Esophagus muscularis mucosa (tissue), 4 donors: ENCODE results near the gene PCCB. TPM values are rescaled to one million over a fixed set of nuclear protein-coding genes. Genes with fewer than 3 reads are reported as not detected.

Experiments used
- DNase-seq: peaks from one replicate; pipeline ENCODE4 v3.0.0-alpha.2; 2017; ENCODE audit errors: extremely low spot score
- H3K27ac ChIP-seq, 4 donors: fragments of 200-600 bp; sonication (generic); replicated peaks in 1 of 4; 1 replicate in 3 of 4; 2 replicates in 1 of 4; pipeline ENCODE4 v1.5.1; 2016 to 2019; ENCODE audit warnings: mild to moderate bottlenecking in 1 of 4
- H3K27me3 ChIP-seq, 4 donors: fragments of 200-600 bp; sonication (generic); one replicate each; pipeline versions ENCODE4 v1.5.1 to v1.6.0; 2016 to 2019
- H3K36me3 ChIP-seq, 4 donors: fragments of 200-600 bp; sonication (generic); one replicate each; pipeline ENCODE4 v1.5.1; 2016 to 2019
- H3K4me1 ChIP-seq, 4 donors: fragments of 200-600 bp; sonication (generic); one replicate each; pipeline ENCODE4 v1.5.1; 2016 to 2019
- H3K4me3 ChIP-seq, 4 donors: fragments of 200-600 bp; sonication (generic); 1 replicate in 2 of 4; 2 replicates in 2 of 4; pipeline ENCODE4 v1.5.1; 2016 to 2019; ENCODE audit warnings: mild to moderate bottlenecking in 4 of 4, moderate library complexity in 1 of 4
- H3K9me3 ChIP-seq, 4 donors: fragments of 200-600 bp; sonication (generic); 1 replicate in 3 of 4; 2 replicates in 1 of 4; pipeline ENCODE4 v1.5.1; 2016 to 2019
- CTCF ChIP-seq, 3 experiments: fragments of 200-600 bp in 2 of 3; fragments of 450-650 bp in 1 of 3; sonication (generic) in 2 of 3; IDR thresholded peaks; one replicate each; pipeline ENCODE4 v1.5.1; 2017 to 2019; ENCODE audit warnings: antibody characterized with exemption in 3 of 3, mild to moderate bottlenecking in 2 of 3, moderate library complexity in 1 of 3
- EP300 ChIP-seq: sonication (generic); formaldehyde crosslinking; IDR thresholded peaks from one replicate; pipeline ENCODE4 v1.6.1; 2017; ENCODE audit warnings: antibody characterized with exemption
- POLR2A ChIP-seq: fragments of 450-650 bp; IDR thresholded peaks from one replicate; pipeline ENCODE4 v1.6.1; 2017; ENCODE audit warnings: antibody characterized with exemption, moderate library complexity, mild to moderate bottlenecking, low read depth
- POLR2AphosphoS5 ChIP-seq, 2 donors: sonication (generic); formaldehyde crosslinking; IDR thresholded peaks; one replicate each; pipeline ENCODE4 v1.6.1; 2017; ENCODE audit warnings: antibody characterized with exemption in 2 of 2
- WGBS: methylation state at CpG from one replicate; pipeline ENCODE4 v1.1.5; 2018; 5-methylcytosine and 5-hydroxymethylcytosine counted together
- intact Hi-C: fragments of 100-400 bp; cut with DNase I; formaldehyde crosslinking; loops from one replicate; pipeline ENCODE4 v1.15.1; 2023
- total RNA-seq, 4 donors: library from RNA; depleted of rRNA; stranded (reverse); fragments of >200 nt; gene quantifications; one replicate each; pipeline versions ENCODE4 v1.1.0 to v1.2.1, GENCODE V29; 2016

The PCCB gene
- total RNA-seq, 4 donors from 2014 or later = 25.8 to 35.6 (median 31.4) TPM

GRCh38 chr3:136283627-136284026, 33.5 kb downstream of the PCCB start:
- no peak overlapping the region for H3K4me3 ChIP-seq
- DNase-seq = no peak
- 90% methylated on average over 6 of the region's 6 CpGs for WGBS
- intact Hi-C loops = no loop called here
- TF ChIP-seq POLR2AphosphoS5 (IDR thresholded peaks at IDR 0.05) (no peak), POLR2A (no peak), EP300 (no peak), CTCF (IDR thresholded peaks at IDR 0.05) (no peak)
- peaks cover 0 to 19% (median 7%) of the 10 kb centered on the region in 4 donors for H3K4me1 ChIP-seq
- H3K36me3 ChIP-seq = peaks cover 9 to 67% (median 35%) of the 10 kb centered on the region in 4 donors
- peaks cover 0 to 31% (median 24%) of the 10 kb centered on the region in 4 donors for H3K9me3 ChIP-seq
- H3K27me3 ChIP-seq = no peaks in the 10 kb centered on the region
- no peak overlapping the region for H3K27ac ChIP-seq

GRCh38 chr3:136291302-136291701, 41.2 kb downstream of the PCCB start:
- DNase-seq = no peak
- Histone ChIP-seq H3K4me3 (no peak overlapping the region), H3K4me1 (no peaks in the 10 kb centered on the region), H3K9me3 (no peaks in the 10 kb centered on the region), H3K27me3 (no peaks in the 10 kb centered on the region), H3K27ac (no peak overlapping the region), H3K36me3 (peaks cover 0 to 53% (median 25%) of the 10 kb centered on the region in 4 donors)
- intact Hi-C loops = no loop called here
- TF ChIP-seq CTCF (IDR thresholded peaks at IDR 0.05) (no peak), EP300 (no peak), POLR2A (no peak), POLR2AphosphoS5 (IDR thresholded peaks at IDR 0.05) (no peak)
- 95% methylated on average over 5 of the region's 5 CpGs for WGBS

- Histone ChIP-seq H3K4me3 (no peak overlapping the region), H3K36me3 (peaks cover 0 to 55% (median 27%) of the 10 kb centered on the region in 4 donors), H3K27ac (no peak overlapping the region), H3K4me1 (no peaks in the 10 kb centered on the region), H3K9me3 (no peaks in the 10 kb centered on the region), H3K27me3 (no peaks in the 10 kb centered on the region)
- no peak for TF ChIP-seq POLR2AphosphoS5 (IDR thresholded peaks at IDR 0.05)
- no peak for TF ChIP-seq EP300
- TF ChIP-seq CTCF (IDR thresholded peaks at IDR 0.05) = no peak
- TF ChIP-seq POLR2A = no peak
- intact Hi-C loops = no loop called here
- DNase-seq = no peak
- 100% methylated on average over 1 of the region's 1 CpG for WGBS
These were observed 42.4 kb downstream of the PCCB start for GRCh38 chr3:136292500-136292899.

GRCh38 chr3:136293279-136293678, 43.1 kb downstream of the PCCB start:
- intact Hi-C loops = no loop called here
- peaks cover 0 to 55% (median 35%) of the 10 kb centered on the region in 4 donors for H3K36me3 ChIP-seq
- no peak for TF ChIP-seq POLR2AphosphoS5 (IDR thresholded peaks at IDR 0.05)
- TF ChIP-seq CTCF (IDR thresholded peaks at IDR 0.05) = no peak
- no peak for TF ChIP-seq EP300
- no peak for TF ChIP-seq POLR2A

GRCh38 chr3:136294176-136294575, 44.0 kb downstream of the PCCB start:
- Histone ChIP-seq H3K27me3 (no peaks in the 10 kb centered on the region), H3K27ac (no peak overlapping the region), H3K4me1 (no peaks in the 10 kb centered on the region), H3K36me3 (peaks cover 0 to 60% (median 39%) of the 10 kb centered on the region in 4 donors), H3K4me3 (no peak overlapping the region), H3K9me3 (no peaks in the 10 kb centered on the region)
- WGBS = 92% methylated on average over 1 of the region's 1 CpG
- intact Hi-C loops = no loop called here
- no peak for DNase-seq
- TF ChIP-seq POLR2A = no peak
- no peak for TF ChIP-seq POLR2AphosphoS5 (IDR thresholded peaks at IDR 0.05)
- TF ChIP-seq CTCF (IDR thresholded peaks at IDR 0.05) = no peak
- no peak for TF ChIP-seq EP300

More at GRCh38 chr3:136293279-136293678, 43.1 kb downstream of the PCCB start:
- H3K27ac ChIP-seq = no peak overlapping the region
- H3K9me3 ChIP-seq = no peaks in the 10 kb centered on the region
- 94% methylated on average over 2 of the region's 2 CpGs for WGBS
- DNase-seq = no peak
- no peaks in the 10 kb centered on the region for H3K27me3 ChIP-seq
- H3K4me3 ChIP-seq = no peak overlapping the region
- H3K4me1 ChIP-seq = no peaks in the 10 kb centered on the region
